ENCODE results near the gene CACNA1C.

The CACNA1C gene

DNA sequence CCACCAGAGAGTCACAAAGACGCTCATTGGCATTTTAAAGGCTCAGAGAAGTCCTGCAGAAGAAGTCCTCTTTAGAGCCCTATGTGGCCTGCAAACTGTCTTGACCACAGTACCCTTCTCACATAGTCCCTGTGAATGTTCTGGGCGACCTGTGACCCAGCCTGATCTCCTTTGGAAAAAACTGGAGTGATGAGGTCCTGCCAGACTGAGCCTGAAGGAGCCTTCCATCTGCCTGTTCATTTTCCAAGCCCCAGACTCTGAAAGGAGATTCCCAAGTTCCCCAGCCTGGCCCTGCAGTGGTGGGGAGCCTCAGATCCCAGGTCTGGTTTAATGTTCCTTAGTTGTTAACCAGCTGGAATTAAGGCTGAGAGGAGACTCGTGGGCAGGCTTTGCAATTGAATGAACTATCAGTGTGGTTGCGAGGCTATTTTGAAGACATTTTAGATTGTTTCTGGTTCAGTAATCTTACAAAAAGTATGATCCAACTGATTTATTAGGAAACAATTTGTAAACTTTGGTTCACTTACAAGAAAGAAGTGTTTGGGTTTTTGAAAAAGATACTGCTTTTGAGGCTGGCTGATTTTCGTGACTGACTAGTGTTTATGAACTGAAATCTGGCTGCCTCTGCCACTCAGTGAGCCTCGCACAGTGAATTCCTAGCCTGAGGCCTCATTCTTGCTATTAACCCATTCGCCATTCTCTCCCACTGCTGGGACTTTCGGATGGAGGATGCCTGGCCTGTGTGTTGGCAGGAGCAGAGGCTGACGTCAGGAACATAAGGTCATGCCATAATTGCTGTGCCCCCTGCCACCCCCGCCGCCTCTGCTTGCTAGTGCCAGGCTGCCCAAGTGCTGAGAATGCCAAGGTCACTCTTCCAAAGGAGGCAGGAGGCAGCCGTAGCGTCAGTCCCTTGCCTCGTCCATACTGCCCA lies 249.0 kb downstream of the CACNA1C start:
- peak overlapping the region; percentile 88 for H3K27ac ChIP-seq (ENCODE audit: low read depth, low read length)
- H3K9ac ChIP-seq (ENCODE audit: low read length in 5 of 5): peak overlapping the region in 2 of 5 donors; percentile 26 to 71
- H3K4me1 ChIP-seq (ENCODE audit: control insufficient read depth in 5 of 5, insufficient read depth in 5 of 5, low read length in 5 of 5): peaks cover 3 to 19% (median 16%) of the 10 kb centered on the region in 5 donors
- no peaks in the 10 kb centered on the region for H3K9me3 ChIP-seq (ENCODE audit: control insufficient read depth in 5 of 5, low read length in 5 of 5)
- H3K4me3 ChIP-seq (ENCODE audit: low read depth in 1 of 5, low read length in 5 of 5): no peak overlapping the region
- no peaks in the 10 kb centered on the region for H3K36me3 ChIP-seq (ENCODE audit: control insufficient read depth in 5 of 5, insufficient read depth in 5 of 5, low read length in 5 of 5)
- no peaks in the 10 kb centered on the region for H3K27me3 ChIP-seq (ENCODE audit: control insufficient read depth in 5 of 5, insufficient read depth in 4 of 5, low read length in 5 of 5)

DNA sequence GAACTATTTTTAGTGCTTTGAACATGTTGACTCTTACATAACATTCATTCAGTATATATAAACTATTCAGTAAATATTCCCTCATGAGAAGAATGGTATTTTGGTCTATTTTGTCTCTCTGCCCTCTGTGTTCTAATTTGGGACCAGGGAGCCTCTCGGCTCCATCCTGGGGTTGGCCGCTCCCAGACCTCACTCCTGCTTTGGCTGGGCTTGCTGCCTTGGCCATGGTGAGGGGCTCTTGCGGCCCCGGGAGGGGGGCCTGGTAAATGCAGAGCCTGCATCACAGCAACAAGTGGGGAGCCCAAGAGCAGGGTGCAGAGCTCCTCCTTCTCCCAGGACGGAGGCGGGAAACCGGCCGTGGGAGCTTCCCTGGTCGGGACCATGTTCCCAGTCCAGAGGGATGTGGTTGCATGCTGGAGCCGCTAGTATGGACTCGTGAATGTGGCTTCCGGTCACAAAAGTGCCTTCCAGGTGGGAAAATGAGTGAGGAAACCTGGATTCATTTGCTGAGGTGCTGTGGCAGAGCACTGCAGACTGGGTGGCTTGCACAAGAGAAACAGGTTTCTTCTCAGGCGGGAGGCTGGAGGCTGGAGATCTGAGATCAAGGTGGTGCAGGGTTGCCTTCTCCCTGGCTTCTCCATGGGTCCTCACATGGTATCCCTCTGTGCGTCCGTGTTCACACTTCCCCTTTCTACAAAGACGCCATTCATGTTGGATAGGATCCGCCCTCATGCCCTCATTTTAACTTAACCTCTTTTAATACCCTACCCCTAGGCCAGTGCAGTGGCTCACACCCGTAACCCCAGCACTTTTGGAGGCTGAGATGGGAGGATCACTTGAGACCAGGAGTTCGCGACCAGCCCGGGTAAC lies 250.2 kb downstream of the CACNA1C start:
- no peak overlapping the region for H3K27ac ChIP-seq (ENCODE audit: low read depth, low read length)
- H3K9ac ChIP-seq (ENCODE audit: low read length in 5 of 5): peak overlapping the region in 1 of 5 donors; percentile 21

DNA sequence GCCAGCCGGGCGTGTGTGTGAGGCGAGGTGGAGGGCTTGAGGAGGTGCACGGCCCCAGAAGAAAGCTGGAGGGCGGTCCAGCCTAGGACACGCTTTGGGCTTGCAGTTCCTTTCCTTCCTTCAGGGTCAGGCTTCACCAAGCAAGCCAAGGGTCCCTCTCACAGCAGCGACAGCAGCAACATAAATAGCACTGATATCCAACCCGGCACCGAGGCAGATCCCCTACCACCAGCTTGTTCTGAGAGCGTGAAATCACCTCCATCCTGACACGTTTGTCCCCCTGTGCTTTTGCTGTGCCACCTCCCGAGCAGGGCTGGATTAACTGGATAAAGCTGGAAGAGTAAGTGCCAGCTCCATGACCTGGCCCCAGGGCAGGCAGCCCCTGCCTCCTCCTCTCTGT lies 251.4 kb downstream of the CACNA1C start:
- H3K27ac ChIP-seq (ENCODE audit: low read depth, low read length): no peak overlapping the region
- no peak overlapping the region for H3K4me3 ChIP-seq (ENCODE audit: low read depth in 1 of 5, low read length in 5 of 5)
- H3K27me3 ChIP-seq (ENCODE audit: control insufficient read depth in 5 of 5, insufficient read depth in 4 of 5, low read length in 5 of 5): no peaks in the 10 kb centered on the region
- H3K9me3 ChIP-seq (ENCODE audit: control insufficient read depth in 5 of 5, low read length in 5 of 5): peaks cover 0 to 6% (median 3%) of the 10 kb centered on the region in 5 donors
- peaks cover 3 to 19% (median 16%) of the 10 kb centered on the region in 5 donors for H3K4me1 ChIP-seq (ENCODE audit: control insufficient read depth in 5 of 5, insufficient read depth in 5 of 5, low read length in 5 of 5)
- H3K36me3 ChIP-seq (ENCODE audit: control insufficient read depth in 5 of 5, insufficient read depth in 5 of 5, low read length in 5 of 5): no peaks in the 10 kb centered on the region
- no peak overlapping the region for H3K9ac ChIP-seq (ENCODE audit: low read length in 5 of 5)

More for the DNA sequence above, 250.2 kb downstream of the CACNA1C start:
- Histone ChIP-seq H3K9me3 (ENCODE audit: control insufficient read depth in 5 of 5, low read length in 5 of 5) (no peaks in the 10 kb centered on the region), H3K4me3 (ENCODE audit: low read depth in 1 of 5, low read length in 5 of 5) (no peak overlapping the region), H3K36me3 (ENCODE audit: control insufficient read depth in 5 of 5, insufficient read depth in 5 of 5, low read length in 5 of 5) (no peaks in the 10 kb centered on the region), H3K4me1 (ENCODE audit: control insufficient read depth in 5 of 5, insufficient read depth in 5 of 5, low read length in 5 of 5) (peaks cover 3 to 19% (median 16%) of the 10 kb centered on the region in 5 donors), H3K27me3 (ENCODE audit: control insufficient read depth in 5 of 5, insufficient read depth in 4 of 5, low read length in 5 of 5) (no peaks in the 10 kb centered on the region)

DNA sequence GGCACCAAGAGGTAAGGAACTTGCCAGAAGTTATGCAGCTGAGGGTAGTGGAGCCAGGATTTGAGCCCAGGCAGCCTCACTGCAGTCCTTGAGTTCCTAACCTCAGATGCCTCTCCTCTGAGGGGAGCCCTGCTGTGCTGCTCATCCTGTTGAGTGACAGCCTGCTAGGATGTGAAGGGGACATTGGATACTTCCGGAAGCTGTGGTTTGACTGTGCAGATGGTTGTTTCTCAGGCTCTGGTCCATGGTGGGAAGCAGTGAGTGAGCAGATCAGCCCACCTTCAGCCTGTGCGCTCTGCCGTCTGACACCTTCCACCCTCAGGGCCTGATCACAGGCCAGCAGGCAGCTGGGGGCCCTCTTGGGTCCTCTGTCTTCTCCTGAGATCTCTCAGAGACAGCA lies 253.2 kb downstream of the CACNA1C start:
- Histone ChIP-seq H3K27ac (ENCODE audit: low read depth, low read length) (no peak overlapping the region), H3K36me3 (ENCODE audit: control insufficient read depth in 5 of 5, insufficient read depth in 5 of 5, low read length in 5 of 5) (no peaks in the 10 kb centered on the region), H3K9me3 (ENCODE audit: control insufficient read depth in 5 of 5, low read length in 5 of 5) (peaks cover 0 to 6% (median 3%) of the 10 kb centered on the region in 5 donors), H3K9ac (ENCODE audit: low read length in 5 of 5) (no peak overlapping the region), H3K4me1 (ENCODE audit: control insufficient read depth in 5 of 5, insufficient read depth in 5 of 5, low read length in 5 of 5) (peaks cover 3 to 19% (median 16%) of the 10 kb centered on the region in 5 donors), H3K27me3 (ENCODE audit: control insufficient read depth in 5 of 5, insufficient read depth in 4 of 5, low read length in 5 of 5) (no peaks in the 10 kb centered on the region), H3K4me3 (ENCODE audit: low read depth in 1 of 5, low read length in 5 of 5) (no peak overlapping the region)

DNA sequence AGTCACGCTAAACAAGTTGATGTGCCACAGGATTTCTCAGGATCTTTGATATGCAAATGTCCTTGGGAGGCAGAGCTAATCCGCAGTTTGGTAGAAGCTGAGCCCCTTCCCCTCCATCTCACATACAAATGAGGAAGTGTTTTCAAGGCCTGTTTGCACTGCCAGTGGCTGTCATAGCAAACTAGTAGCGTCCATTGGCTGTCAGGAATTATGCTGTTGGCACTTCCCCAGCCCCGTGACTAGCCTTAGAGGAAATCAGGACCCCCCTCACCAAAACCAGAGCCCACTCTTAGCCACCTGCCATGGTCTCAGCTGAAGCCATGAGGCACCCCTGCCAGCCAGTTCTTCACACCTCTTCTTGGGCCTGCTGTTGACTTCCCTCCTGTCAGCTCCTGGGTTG lies 253.9 kb downstream of the CACNA1C start:
- H3K4me1 ChIP-seq (ENCODE audit: control insufficient read depth in 5 of 5, insufficient read depth in 5 of 5, low read length in 5 of 5): peaks cover 0 to 16% (median 11%) of the 10 kb centered on the region in 5 donors
- no peak overlapping the region for H3K27ac ChIP-seq (ENCODE audit: low read depth, low read length)

DNA sequence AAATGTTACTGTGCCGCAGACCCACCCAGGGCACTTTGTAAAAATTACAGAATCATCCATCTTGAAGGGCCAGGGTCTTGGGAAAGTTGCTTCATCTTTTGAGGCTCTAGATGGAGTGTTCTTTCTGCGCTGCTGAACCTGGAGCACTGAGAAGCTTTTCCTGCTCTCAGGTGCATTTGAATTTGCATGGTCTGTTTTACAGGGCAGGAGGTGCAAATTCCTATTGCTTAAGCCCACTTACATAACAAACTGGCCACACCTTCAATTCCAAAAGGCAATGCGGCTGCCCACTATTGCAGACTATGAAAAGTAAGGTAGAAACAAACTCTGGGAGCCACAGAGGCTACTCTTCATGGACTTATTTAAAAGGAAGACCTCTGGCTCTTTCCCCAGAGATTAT lies 254.8 kb downstream of the CACNA1C start:
- Histone ChIP-seq H3K27ac (ENCODE audit: low read depth, low read length) (no peak overlapping the region), H3K36me3 (ENCODE audit: control insufficient read depth in 5 of 5, insufficient read depth in 5 of 5, low read length in 5 of 5) (no peaks in the 10 kb centered on the region), H3K4me1 (ENCODE audit: control insufficient read depth in 5 of 5, insufficient read depth in 5 of 5, low read length in 5 of 5) (peaks cover 0 to 8% (median 3%) of the 10 kb centered on the region in 5 donors)

More for the DNA sequence above, 253.9 kb downstream of the CACNA1C start:
- Histone ChIP-seq H3K9ac (ENCODE audit: low read length in 5 of 5) (no peak overlapping the region), H3K27me3 (ENCODE audit: control insufficient read depth in 5 of 5, insufficient read depth in 4 of 5, low read length in 5 of 5) (no peaks in the 10 kb centered on the region), H3K9me3 (ENCODE audit: control insufficient read depth in 5 of 5, low read length in 5 of 5) (peaks cover 0 to 6% (median 3%) of the 10 kb centered on the region in 5 donors), H3K4me3 (ENCODE audit: low read depth in 1 of 5, low read length in 5 of 5) (no peak overlapping the region), H3K36me3 (ENCODE audit: control insufficient read depth in 5 of 5, insufficient read depth in 5 of 5, low read length in 5 of 5) (no peaks in the 10 kb centered on the region)

DNA sequence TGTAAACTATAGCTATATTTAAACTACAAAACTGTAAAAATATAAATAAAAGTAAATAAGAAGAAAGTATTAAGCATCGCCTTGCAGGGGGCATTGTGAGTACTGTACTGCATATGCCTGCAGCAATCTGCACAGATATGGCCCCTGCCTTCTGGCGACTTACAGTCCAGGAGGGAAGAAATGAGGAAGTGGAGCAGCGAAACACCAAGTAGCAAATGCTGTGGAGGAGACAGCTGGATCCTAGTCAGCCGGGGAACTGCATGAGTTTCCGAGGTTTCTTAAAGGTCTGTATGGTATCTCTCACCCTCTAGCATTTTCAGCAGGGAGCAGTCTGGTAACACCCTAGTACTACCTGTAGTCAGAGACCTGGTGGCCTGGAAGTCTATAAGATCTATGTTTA lies 256.9 kb downstream of the CACNA1C start:
- Histone ChIP-seq H3K4me3 (ENCODE audit: low read depth in 1 of 5, low read length in 5 of 5) (no peak overlapping the region), H3K27ac (ENCODE audit: low read depth, low read length) (no peak overlapping the region), H3K9me3 (ENCODE audit: control insufficient read depth in 5 of 5, low read length in 5 of 5) (peaks cover 0 to 6% (median 3%) of the 10 kb centered on the region in 5 donors), H3K36me3 (ENCODE audit: control insufficient read depth in 5 of 5, insufficient read depth in 5 of 5, low read length in 5 of 5) (no peaks in the 10 kb centered on the region), H3K9ac (ENCODE audit: low read length in 5 of 5) (no peak overlapping the region), H3K27me3 (ENCODE audit: control insufficient read depth in 5 of 5, insufficient read depth in 4 of 5, low read length in 5 of 5) (no peaks in the 10 kb centered on the region), H3K4me1 (ENCODE audit: control insufficient read depth in 5 of 5, insufficient read depth in 5 of 5, low read length in 5 of 5) (peaks cover 0 to 6% (median 0%) of the 10 kb centered on the region in 5 donors)

More for the DNA sequence above, 254.8 kb downstream of the CACNA1C start:
- Histone ChIP-seq H3K9ac (ENCODE audit: low read length in 5 of 5) (no peak overlapping the region), H3K4me3 (ENCODE audit: low read depth in 1 of 5, low read length in 5 of 5) (no peak overlapping the region), H3K9me3 (ENCODE audit: control insufficient read depth in 5 of 5, low read length in 5 of 5) (peaks cover 0 to 6% (median 3%) of the 10 kb centered on the region in 5 donors), H3K27me3 (ENCODE audit: control insufficient read depth in 5 of 5, insufficient read depth in 4 of 5, low read length in 5 of 5) (no peaks in the 10 kb centered on the region)

DNA sequence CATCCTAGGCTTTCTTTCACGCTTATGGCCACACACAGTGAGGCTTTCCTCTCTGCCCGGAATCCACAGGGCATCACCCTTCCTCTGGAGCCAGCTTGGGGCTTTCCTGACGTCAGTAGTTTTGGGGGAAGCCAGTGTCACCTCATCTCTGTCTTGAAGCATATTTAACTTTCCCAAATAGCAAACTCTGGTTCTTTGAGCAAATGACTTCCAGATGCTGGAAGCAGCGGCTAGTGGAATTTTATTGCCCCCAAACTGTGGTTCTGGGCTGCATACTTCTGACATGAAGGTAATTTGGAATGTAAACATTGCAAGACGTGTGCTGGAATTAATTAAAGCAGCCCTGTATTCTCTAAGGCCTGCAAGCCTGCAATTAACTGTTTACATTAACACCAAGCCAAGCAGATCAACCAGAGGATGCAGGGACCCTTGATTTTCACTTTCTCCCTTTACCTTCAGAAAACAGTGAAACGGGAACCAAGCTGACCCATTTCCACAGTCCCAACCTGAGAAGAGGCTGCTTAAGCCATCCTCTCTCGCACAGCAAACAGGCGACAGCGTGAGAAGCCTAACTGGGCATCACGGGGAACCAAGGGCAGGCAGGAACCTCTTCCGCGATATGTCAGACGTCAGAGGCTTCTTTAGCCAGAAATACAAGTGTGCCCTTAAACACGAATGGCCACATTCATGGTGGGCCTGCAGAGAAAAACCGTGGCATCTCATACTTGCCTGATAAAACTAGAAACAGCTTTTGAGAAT lies 258.4 kb downstream of the CACNA1C start:
- H3K36me3 ChIP-seq (ENCODE audit: control insufficient read depth in 5 of 5, insufficient read depth in 5 of 5, low read length in 5 of 5): no peaks in the 10 kb centered on the region
- H3K27ac ChIP-seq (ENCODE audit: low read depth, low read length): no peak overlapping the region
- H3K27me3 ChIP-seq (ENCODE audit: control insufficient read depth in 5 of 5, insufficient read depth in 4 of 5, low read length in 5 of 5): no peaks in the 10 kb centered on the region
- H3K9me3 ChIP-seq (ENCODE audit: control insufficient read depth in 5 of 5, low read length in 5 of 5): peaks cover 0 to 6% (median 3%) of the 10 kb centered on the region in 5 donors
- H3K9ac ChIP-seq (ENCODE audit: low read length in 5 of 5): no peak overlapping the region
- H3K4me3 ChIP-seq (ENCODE audit: low read depth in 1 of 5, low read length in 5 of 5): no peak overlapping the region
- H3K4me1 ChIP-seq (ENCODE audit: control insufficient read depth in 5 of 5, insufficient read depth in 5 of 5, low read length in 5 of 5): peaks cover 0 to 6% (median 0%) of the 10 kb centered on the region in 5 donors

DNA sequence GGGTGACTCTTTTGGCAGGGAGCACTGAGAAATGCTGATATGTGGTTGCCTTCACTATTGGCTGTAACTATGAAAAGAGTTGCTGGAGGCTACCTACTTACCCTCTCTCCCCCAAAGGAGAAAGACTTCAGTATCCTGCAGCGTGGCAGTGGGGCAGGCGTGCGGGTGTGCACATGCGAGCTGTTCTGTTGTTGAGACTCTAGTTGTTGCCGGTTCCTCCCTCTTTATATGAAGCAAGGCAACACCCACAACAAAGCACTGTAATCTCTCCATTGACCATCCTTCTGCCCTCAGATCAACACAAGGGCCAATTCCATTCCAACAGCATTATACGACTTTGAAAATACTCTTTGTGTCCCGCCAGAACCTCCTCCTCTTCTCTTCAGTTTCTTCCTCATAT lies 259.4 kb downstream of the CACNA1C start:
- H3K9me3 ChIP-seq (ENCODE audit: control insufficient read depth in 5 of 5, low read length in 5 of 5): peaks cover 0 to 6% (median 3%) of the 10 kb centered on the region in 5 donors
- no peaks in the 10 kb centered on the region for H3K27me3 ChIP-seq (ENCODE audit: control insufficient read depth in 5 of 5, insufficient read depth in 4 of 5, low read length in 5 of 5)
- no peak overlapping the region for H3K27ac ChIP-seq (ENCODE audit: low read depth, low read length)
- H3K4me1 ChIP-seq (ENCODE audit: control insufficient read depth in 5 of 5, insufficient read depth in 5 of 5, low read length in 5 of 5): peaks cover 0 to 6% (median 0%) of the 10 kb centered on the region in 5 donors
- H3K36me3 ChIP-seq (ENCODE audit: control insufficient read depth in 5 of 5, insufficient read depth in 5 of 5, low read length in 5 of 5): no peaks in the 10 kb centered on the region
- no peak overlapping the region for H3K4me3 ChIP-seq (ENCODE audit: low read depth in 1 of 5, low read length in 5 of 5)
- no peak overlapping the region for H3K9ac ChIP-seq (ENCODE audit: low read length in 5 of 5)
